ENCODE measurements around the gene LPCAT1.

LPCAT1 gene

DNA sequence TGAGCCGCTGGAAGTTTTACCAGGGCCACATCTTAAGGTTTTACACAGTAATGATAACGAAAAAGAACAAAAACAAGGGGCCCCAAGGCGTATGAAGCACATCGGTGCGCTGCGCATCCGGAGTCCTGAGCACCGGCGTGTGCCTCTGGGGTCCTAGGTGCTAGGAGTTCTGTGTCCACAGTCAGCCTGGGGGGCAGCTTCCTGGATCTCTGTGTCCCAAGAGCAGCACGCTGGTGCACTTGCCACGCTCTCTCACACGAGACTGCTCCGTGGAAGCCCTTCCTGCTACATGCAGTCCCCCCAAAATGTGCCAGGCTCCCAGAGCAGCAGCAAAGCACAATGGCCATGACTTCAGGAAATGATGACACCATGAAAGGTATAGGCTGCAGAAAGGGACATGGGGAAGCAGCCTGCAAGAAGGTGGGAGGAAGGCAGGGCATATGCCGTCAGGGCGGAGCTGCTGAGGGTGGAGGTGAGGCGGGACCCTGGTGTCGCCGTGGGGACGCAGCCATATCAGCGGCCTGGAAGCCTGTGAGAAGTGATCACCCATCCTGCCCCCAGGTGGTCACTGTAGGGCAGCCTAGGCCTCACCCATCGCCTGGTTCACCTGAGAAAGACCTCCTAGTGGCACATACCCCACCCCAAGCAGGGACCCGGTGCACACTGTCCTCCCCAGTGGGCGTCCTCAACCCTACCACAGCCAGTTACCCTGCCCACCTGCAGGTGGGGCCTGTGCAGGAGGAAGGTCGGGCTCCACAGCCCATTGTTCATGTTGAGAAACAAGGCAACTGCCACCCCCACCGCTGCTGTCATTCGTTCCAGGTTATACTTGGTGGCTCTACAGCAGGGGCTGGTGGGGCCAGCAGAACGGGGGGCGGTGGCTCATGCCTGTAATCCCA lies 54.9 kb downstream of the LPCAT1 start:
- peaks cover 0 to 55% (median 24%) of the 10 kb centered on the region in 5 donors for H3K36me3 ChIP-seq (ENCODE audit: control insufficient read depth in 5 of 5, insufficient read depth in 5 of 5, low read length in 5 of 5)
- peaks cover 0 to 4% (median 0%) of the 10 kb centered on the region in 5 donors for H3K9me3 ChIP-seq (ENCODE audit: control insufficient read depth in 5 of 5, low read length in 5 of 5)

DNA sequence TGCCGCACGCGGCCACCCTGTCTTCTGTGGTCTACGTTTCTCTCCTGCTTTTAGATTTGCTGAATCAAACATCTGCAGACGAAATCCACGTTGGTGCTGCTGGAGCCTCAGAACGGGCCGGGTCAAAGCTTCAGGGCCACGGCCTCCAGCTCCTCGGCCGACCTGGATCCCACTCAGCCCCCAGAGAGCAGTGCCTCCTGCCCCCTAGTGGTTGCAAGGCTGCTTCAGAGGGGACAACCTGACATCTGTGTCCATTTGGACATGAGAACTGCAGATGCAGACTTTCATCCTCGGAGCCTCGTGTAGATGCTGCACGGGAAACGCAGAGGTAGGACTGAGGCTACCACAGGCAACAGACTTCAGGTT lies 55.5 kb downstream of the LPCAT1 start:
- Histone ChIP-seq H3K4me1 (ENCODE audit: control insufficient read depth in 5 of 5, insufficient read depth in 5 of 5, low read length in 5 of 5) (no peaks in the 10 kb centered on the region), H3K4me3 (ENCODE audit: low read depth in 1 of 5, low read length in 5 of 5) (no peak overlapping the region), H3K9me3 (ENCODE audit: control insufficient read depth in 5 of 5, low read length in 5 of 5) (peaks cover 0 to 4% (median 0%) of the 10 kb centered on the region in 5 donors), H3K27me3 (ENCODE audit: control insufficient read depth in 5 of 5, insufficient read depth in 4 of 5, low read length in 5 of 5) (no peaks in the 10 kb centered on the region), H3K36me3 (ENCODE audit: control insufficient read depth in 5 of 5, insufficient read depth in 5 of 5, low read length in 5 of 5) (peaks cover 0 to 57% (median 30%) of the 10 kb centered on the region in 5 donors), H3K9ac (ENCODE audit: low read length in 5 of 5) (no peak overlapping the region), H3K27ac (ENCODE audit: low read depth, low read length) (no peak overlapping the region)

More for the DNA sequence above, 54.9 kb downstream of the LPCAT1 start:
- Histone ChIP-seq H3K4me1 (ENCODE audit: control insufficient read depth in 5 of 5, insufficient read depth in 5 of 5, low read length in 5 of 5) (no peaks in the 10 kb centered on the region), H3K4me3 (ENCODE audit: low read depth in 1 of 5, low read length in 5 of 5) (no peak overlapping the region), H3K9ac (ENCODE audit: low read length in 5 of 5) (no peak overlapping the region), H3K27ac (ENCODE audit: low read depth, low read length) (no peak overlapping the region), H3K27me3 (ENCODE audit: control insufficient read depth in 5 of 5, insufficient read depth in 4 of 5, low read length in 5 of 5) (no peaks in the 10 kb centered on the region)

- Histone ChIP-seq H3K4me3 (ENCODE audit: low read depth in 1 of 5, low read length in 5 of 5) (no peak overlapping the region), H3K4me1 (ENCODE audit: control insufficient read depth in 5 of 5, insufficient read depth in 5 of 5, low read length in 5 of 5) (no peaks in the 10 kb centered on the region), H3K27ac (ENCODE audit: low read depth, low read length) (no peak overlapping the region), H3K36me3 (ENCODE audit: control insufficient read depth in 5 of 5, insufficient read depth in 5 of 5, low read length in 5 of 5) (peaks cover 0 to 56% (median 35%) of the 10 kb centered on the region in 5 donors), H3K27me3 (ENCODE audit: control insufficient read depth in 5 of 5, insufficient read depth in 4 of 5, low read length in 5 of 5) (no peaks in the 10 kb centered on the region), H3K9ac (ENCODE audit: low read length in 5 of 5) (no peak overlapping the region), H3K9me3 (ENCODE audit: control insufficient read depth in 5 of 5, low read length in 5 of 5) (peaks cover 0 to 4% (median 0%) of the 10 kb centered on the region in 5 donors)
Observed at GRCh38 chr5:1467341-1468246, 56.2 kb downstream of the LPCAT1 start.

DNA sequence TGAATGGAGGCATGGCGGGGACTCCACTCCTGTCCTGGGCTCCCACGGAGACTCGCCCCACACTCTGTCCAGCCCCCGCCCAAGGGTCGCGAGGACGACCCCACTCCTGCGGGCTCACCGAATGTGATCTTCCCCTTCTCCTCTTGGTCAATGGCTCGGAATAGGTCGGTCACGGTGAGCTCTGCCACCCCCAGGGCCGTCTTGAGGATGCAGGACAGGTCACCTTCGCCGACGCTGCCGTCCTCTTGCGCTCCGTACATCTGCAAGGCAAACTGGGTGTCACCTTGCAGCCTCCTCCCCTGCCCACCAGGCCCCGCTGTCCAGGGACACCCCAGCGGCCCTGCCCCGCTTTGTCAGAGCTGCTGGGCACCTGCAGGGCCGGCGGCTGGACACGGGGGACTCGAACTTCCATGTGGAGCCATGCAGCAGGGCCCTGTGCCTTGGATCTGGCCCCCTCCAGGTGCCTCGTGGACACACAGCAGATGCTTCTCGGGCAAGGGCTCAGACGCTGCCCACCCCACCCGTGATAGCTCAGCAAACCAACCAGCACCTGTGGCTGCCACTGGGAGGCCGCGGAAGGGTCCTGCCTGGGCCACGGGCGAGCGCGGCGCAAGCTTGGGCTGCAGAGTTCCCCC lies 57.0 kb downstream of the LPCAT1 start:
- Histone ChIP-seq H3K4me3 (ENCODE audit: low read depth in 1 of 5, low read length in 5 of 5) (no peak overlapping the region), H3K27ac (ENCODE audit: low read depth, low read length) (no peak overlapping the region), H3K27me3 (ENCODE audit: control insufficient read depth in 5 of 5, insufficient read depth in 4 of 5, low read length in 5 of 5) (no peaks in the 10 kb centered on the region), H3K36me3 (ENCODE audit: control insufficient read depth in 5 of 5, insufficient read depth in 5 of 5, low read length in 5 of 5) (peaks cover 0 to 59% (median 31%) of the 10 kb centered on the region in 5 donors), H3K9me3 (ENCODE audit: control insufficient read depth in 5 of 5, low read length in 5 of 5) (peaks cover 0 to 4% (median 0%) of the 10 kb centered on the region in 5 donors), H3K9ac (ENCODE audit: low read length in 5 of 5) (no peak overlapping the region), H3K4me1 (ENCODE audit: control insufficient read depth in 5 of 5, insufficient read depth in 5 of 5, low read length in 5 of 5) (no peaks in the 10 kb centered on the region)

DNA sequence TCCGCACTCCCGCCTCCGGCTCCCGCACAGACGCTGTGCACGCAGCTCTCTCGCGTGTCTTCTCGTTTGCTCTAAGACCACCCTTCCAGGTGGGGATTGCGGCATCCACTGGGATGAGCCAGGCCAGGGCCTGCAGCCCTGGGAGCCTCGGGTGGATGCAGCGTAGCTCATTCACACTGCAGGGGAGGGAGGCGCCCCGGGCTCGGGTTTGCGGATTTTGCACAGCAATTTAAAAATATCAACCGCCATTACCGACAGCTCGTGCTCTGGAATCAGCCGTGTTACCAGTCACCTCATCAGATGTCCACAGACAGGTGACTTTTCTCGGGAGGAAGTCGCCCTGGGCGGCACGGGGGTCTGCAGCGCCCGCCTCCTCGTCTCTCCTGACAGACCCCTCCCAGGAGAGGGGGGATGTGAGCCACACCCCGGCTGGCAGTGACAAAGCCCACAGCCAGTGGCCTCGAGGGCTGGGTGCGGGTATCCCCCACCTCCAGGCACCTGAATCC lies 57.7 kb downstream of the LPCAT1 start:
- no peak overlapping the region for H3K9ac ChIP-seq (ENCODE audit: low read length in 5 of 5)
- no peaks in the 10 kb centered on the region for H3K4me1 ChIP-seq (ENCODE audit: control insufficient read depth in 5 of 5, insufficient read depth in 5 of 5, low read length in 5 of 5)
- H3K9me3 ChIP-seq (ENCODE audit: control insufficient read depth in 5 of 5, low read length in 5 of 5), result peaks cover 0 to 4% (median 0%) of the 10 kb centered on the region in 5 donors
- no peaks in the 10 kb centered on the region for H3K27me3 ChIP-seq (ENCODE audit: control insufficient read depth in 5 of 5, insufficient read depth in 4 of 5, low read length in 5 of 5)
- no peak overlapping the region for H3K27ac ChIP-seq (ENCODE audit: low read depth, low read length)
- peaks cover 0 to 65% (median 35%) of the 10 kb centered on the region in 5 donors for H3K36me3 ChIP-seq (ENCODE audit: control insufficient read depth in 5 of 5, insufficient read depth in 5 of 5, low read length in 5 of 5)
- no peak overlapping the region for H3K4me3 ChIP-seq (ENCODE audit: low read depth in 1 of 5, low read length in 5 of 5)

- H3K4me1 ChIP-seq (ENCODE audit: control insufficient read depth in 5 of 5, insufficient read depth in 5 of 5, low read length in 5 of 5), result no peaks in the 10 kb centered on the region
- H3K9me3 ChIP-seq (ENCODE audit: control insufficient read depth in 5 of 5, low read length in 5 of 5), result peaks cover 0 to 4% (median 0%) of the 10 kb centered on the region in 5 donors
- H3K9ac ChIP-seq (ENCODE audit: low read length in 5 of 5), result no peak overlapping the region
- no peaks in the 10 kb centered on the region for H3K27me3 ChIP-seq (ENCODE audit: control insufficient read depth in 5 of 5, insufficient read depth in 4 of 5, low read length in 5 of 5)
- no peak overlapping the region for H3K4me3 ChIP-seq (ENCODE audit: low read depth in 1 of 5, low read length in 5 of 5)
- H3K36me3 ChIP-seq (ENCODE audit: control insufficient read depth in 5 of 5, insufficient read depth in 5 of 5, low read length in 5 of 5), result peaks cover 0 to 65% (median 39%) of the 10 kb centered on the region in 5 donors
- H3K27ac ChIP-seq (ENCODE audit: low read depth, low read length), result no peak overlapping the region
Observed at GRCh38 chr5:1465117-1465516, 58.6 kb downstream of the LPCAT1 start.

DNA sequence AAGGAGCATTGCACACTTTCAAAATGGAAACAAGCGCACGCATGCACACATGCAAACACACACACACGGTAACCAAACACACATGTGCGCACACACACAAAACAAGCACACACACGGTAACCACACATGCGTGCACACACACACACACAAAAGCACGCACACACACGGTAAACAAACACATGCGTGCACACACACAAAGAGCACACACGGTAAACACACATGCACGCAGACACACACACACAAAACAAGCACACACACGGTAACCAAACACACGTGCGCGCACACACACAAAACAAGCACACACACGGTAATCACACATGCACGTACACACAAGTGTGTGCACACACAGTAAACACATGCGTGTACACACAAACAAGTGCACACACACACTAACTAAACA lies 59.2 kb downstream of the LPCAT1 start:
- H3K36me3 ChIP-seq (ENCODE audit: control insufficient read depth in 5 of 5, insufficient read depth in 5 of 5, low read length in 5 of 5), result peaks cover 0 to 62% (median 37%) of the 10 kb centered on the region in 5 donors
- no peak overlapping the region for H3K9ac ChIP-seq (ENCODE audit: low read length in 5 of 5)
- H3K4me1 ChIP-seq (ENCODE audit: control insufficient read depth in 5 of 5, insufficient read depth in 5 of 5, low read length in 5 of 5), result no peaks in the 10 kb centered on the region

DNA sequence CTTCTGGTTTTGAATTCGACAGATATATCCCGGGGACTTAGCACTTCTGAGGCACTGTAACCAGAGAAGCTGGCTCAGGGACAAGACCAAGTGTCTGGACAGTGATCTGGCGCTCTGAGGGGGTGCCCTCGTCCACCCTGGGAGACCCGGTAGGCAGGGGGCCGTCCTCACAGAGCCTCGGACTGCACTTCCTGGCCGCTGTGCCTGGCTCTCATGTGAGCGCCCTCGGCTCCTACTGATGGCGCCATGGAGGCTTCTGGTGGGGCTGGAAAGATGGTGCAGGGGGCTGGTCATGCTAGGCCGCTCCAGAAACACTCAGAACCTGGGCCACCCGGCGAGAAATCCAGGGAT lies 59.7 kb downstream of the LPCAT1 start:
- Histone ChIP-seq H3K4me1 (ENCODE audit: control insufficient read depth in 5 of 5, insufficient read depth in 5 of 5, low read length in 5 of 5) (no peaks in the 10 kb centered on the region), H3K27ac (ENCODE audit: low read depth, low read length) (no peak overlapping the region), H3K36me3 (ENCODE audit: control insufficient read depth in 5 of 5, insufficient read depth in 5 of 5, low read length in 5 of 5) (peaks cover 0 to 62% (median 37%) of the 10 kb centered on the region in 5 donors), H3K27me3 (ENCODE audit: control insufficient read depth in 5 of 5, insufficient read depth in 4 of 5, low read length in 5 of 5) (no peaks in the 10 kb centered on the region), H3K4me3 (ENCODE audit: low read depth in 1 of 5, low read length in 5 of 5) (no peak overlapping the region), H3K9ac (ENCODE audit: low read length in 5 of 5) (no peak overlapping the region), H3K9me3 (ENCODE audit: control insufficient read depth in 5 of 5, low read length in 5 of 5) (peaks cover 0 to 4% (median 0%) of the 10 kb centered on the region in 5 donors)

More for the DNA sequence above, 59.2 kb downstream of the LPCAT1 start:
- H3K27ac ChIP-seq (ENCODE audit: low read depth, low read length), result no peak overlapping the region
- H3K27me3 ChIP-seq (ENCODE audit: control insufficient read depth in 5 of 5, insufficient read depth in 4 of 5, low read length in 5 of 5), result no peaks in the 10 kb centered on the region
- H3K9me3 ChIP-seq (ENCODE audit: control insufficient read depth in 5 of 5, low read length in 5 of 5), result peaks cover 0 to 4% (median 0%) of the 10 kb centered on the region in 5 donors
- no peak overlapping the region for H3K4me3 ChIP-seq (ENCODE audit: low read depth in 1 of 5, low read length in 5 of 5)

DNA sequence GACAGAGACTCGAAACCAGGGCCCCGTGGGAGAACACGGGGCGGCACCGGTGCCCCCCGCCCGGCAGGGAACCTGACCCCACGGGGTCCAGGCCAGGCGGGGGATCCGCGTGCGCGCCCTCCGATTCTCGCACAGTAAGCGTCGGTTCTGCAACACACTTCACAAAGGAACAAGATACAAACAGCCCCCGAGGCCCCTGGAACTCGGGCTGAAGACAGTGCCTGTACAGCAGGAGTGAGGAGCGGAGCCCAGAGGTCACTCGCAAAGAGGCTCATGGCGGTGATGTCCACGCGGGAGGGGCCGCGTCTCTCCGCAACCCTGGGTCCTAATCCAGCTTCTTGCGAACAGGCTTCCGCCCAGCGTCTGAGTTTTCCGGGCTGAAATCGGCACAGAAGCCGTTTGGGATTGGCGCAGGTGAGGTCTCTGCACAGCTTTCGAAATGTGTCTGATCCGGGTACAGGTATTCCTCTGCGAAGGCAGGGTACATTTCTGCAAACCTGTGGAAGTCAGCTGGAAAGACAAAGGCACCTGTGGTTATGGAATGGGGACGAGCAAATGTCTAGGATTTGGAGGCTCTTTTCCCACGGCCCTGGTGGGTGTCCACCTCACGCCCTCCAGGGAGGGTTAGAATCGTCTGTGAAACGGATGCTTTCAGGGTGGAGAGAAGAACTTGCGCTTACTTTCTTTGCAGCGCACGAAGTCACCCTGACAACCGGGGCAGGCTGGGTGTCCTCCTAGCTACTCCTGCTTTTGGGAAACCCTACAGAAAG lies 60.2 kb downstream of the LPCAT1 start:
- peaks cover 0 to 62% (median 37%) of the 10 kb centered on the region in 5 donors for H3K36me3 ChIP-seq (ENCODE audit: control insufficient read depth in 5 of 5, insufficient read depth in 5 of 5, low read length in 5 of 5)
- no peak overlapping the region for H3K4me3 ChIP-seq (ENCODE audit: low read depth in 1 of 5, low read length in 5 of 5)
- no peak overlapping the region for H3K27ac ChIP-seq (ENCODE audit: low read depth, low read length)
- peaks cover 0 to 4% (median 0%) of the 10 kb centered on the region in 5 donors for H3K9me3 ChIP-seq (ENCODE audit: control insufficient read depth in 5 of 5, low read length in 5 of 5)
- H3K4me1 ChIP-seq (ENCODE audit: control insufficient read depth in 5 of 5, insufficient read depth in 5 of 5, low read length in 5 of 5), result no peaks in the 10 kb centered on the region
- no peaks in the 10 kb centered on the region for H3K27me3 ChIP-seq (ENCODE audit: control insufficient read depth in 5 of 5, insufficient read depth in 4 of 5, low read length in 5 of 5)
- no peak overlapping the region for H3K9ac ChIP-seq (ENCODE audit: low read length in 5 of 5)
